ENCODE results near the gene GRK4.

DNA sequence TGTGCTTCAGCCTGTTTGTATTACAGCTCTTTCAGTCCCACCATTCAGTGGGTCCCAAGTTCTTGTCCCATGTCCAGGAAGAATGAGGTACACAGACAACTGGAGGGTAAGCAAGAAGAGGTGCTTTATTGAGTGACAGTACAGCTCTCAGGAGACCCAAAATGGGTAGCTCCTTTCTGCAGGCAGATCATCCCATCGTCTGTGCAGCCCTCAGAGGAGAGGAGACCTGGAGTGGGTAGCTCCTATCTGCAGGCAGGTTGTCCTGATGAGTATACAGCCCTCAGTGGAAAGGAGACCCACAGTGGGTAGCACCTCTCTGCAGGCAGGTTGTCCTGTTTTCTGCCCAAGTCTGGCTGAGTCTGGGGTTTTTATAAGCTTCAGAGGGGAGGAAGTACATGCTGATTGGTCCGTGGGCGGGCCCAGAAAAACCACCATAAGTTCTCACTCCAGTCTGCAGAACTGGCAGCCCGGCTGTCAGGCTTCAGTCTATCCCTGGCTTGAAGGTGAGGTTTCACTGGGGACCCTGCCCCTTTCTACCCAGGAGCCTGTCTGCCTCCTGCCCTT, 18.0 kb downstream of the GRK4 start:
- TF ChIP-seq POLR2A (IDR thresholded peaks at IDR 0.05), result no peak
- no peak for TF ChIP-seq CTCF (IDR thresholded peaks at IDR 0.05)
